Measurements from ENCODE around the gene EFCAB11.
"Not testable (repeated sequence)": the region's sequence is repeated elsewhere in the genome, so short reads cannot be mapped to it uniquely, and the experiment has no call there.

DNA sequence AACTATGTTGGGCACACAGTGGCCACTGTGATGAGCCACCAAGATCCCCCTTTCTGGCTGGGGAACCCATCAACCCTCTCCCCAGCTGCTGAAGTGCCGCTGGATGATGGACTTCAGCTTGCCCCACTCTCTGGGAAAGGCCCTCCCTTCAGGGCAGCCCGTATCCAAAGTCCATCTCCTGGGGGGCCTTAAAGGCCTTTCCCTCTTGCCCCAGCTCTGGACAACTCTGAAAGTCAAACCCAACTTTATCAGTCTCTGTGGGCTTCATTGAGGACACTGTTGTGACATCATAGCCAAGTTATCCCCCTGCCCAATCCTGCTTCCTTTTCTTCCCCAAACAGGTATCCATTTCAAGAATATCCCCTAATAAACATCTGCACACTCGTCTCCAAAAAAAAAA is 61.1 kb downstream of the EFCAB11 start:
- not testable (repeated sequence) for TF ChIP-seq EP300, CTCF (IDR thresholded peaks at IDR 0.05)

All from ovary (tissue), 3 donors.